Stimulated activated naive CD8-positive, alpha-beta T cell treated with anti-CD3 and anti-CD28 coated beads, Interleukin-15, Interleukin-2, amounts not matched to agents 100 ng/mL and 50 ng/mL, for 24 hours (primary cell): ENCODE measurements around the gene CDH11.

ENCODE experiments used
- H3K27ac Mint-ChIP-seq: one replicate; pipeline ENCODE4 v1.8.0; 2021; ENCODE audit warnings: mild to moderate bottlenecking, mixed read lengths
- H3K27me3 Mint-ChIP-seq: one replicate; pipeline ENCODE4 v1.8.0; 2021; ENCODE audit warnings: mixed read lengths
- H3K36me3 Mint-ChIP-seq: one replicate; pipeline ENCODE4 v1.8.0; 2021; ENCODE audit warnings: low read depth, mixed read lengths
- H3K4me1 Mint-ChIP-seq: one replicate; pipeline ENCODE4 v1.8.0; 2021; ENCODE audit warnings: low read depth, mixed read lengths
- H3K4me3 Mint-ChIP-seq: one replicate; pipeline ENCODE4 v1.8.0; 2021; ENCODE audit warnings: mild to moderate bottlenecking, mixed read lengths
- H3K9me3 Mint-ChIP-seq: one replicate; pipeline ENCODE4 v1.8.0; 2021; ENCODE audit warnings: mixed read lengths

The CDH11 gene

GRCh38 chr16:64974381-64974780, 147.5 kb downstream of the CDH11 start:
- no peaks in the 10 kb centered on the region for H3K36me3 Mint-ChIP-seq
- peaks cover 15% of the 10 kb centered on the region for H3K9me3 Mint-ChIP-seq
- no peaks in the 10 kb centered on the region for H3K4me1 Mint-ChIP-seq
- H3K27ac Mint-ChIP-seq: no peak overlapping the region
- H3K4me3 Mint-ChIP-seq: no peak overlapping the region
- no peaks in the 10 kb centered on the region for H3K27me3 Mint-ChIP-seq

GRCh38 chr16:64973171-64973570, 148.7 kb downstream of the CDH11 start:
- H3K4me1 Mint-ChIP-seq: no peaks in the 10 kb centered on the region
- H3K36me3 Mint-ChIP-seq: no peaks in the 10 kb centered on the region
- peaks cover 15% of the 10 kb centered on the region for H3K9me3 Mint-ChIP-seq
- no peaks in the 10 kb centered on the region for H3K27me3 Mint-ChIP-seq
- no peak overlapping the region for H3K4me3 Mint-ChIP-seq
- H3K27ac Mint-ChIP-seq: no peak overlapping the region

GRCh38 chr16:64971171-64971570, 150.7 kb downstream of the CDH11 start:
- Mint-ChIP-seq H3K36me3 (no peaks in the 10 kb centered on the region), H3K27ac (no peak overlapping the region), H3K9me3 (peaks cover 7% of the 10 kb centered on the region), H3K27me3 (no peaks in the 10 kb centered on the region), H3K4me1 (no peaks in the 10 kb centered on the region), H3K4me3 (no peak overlapping the region)

GRCh38 chr16:64969221-64969620, 152.6 kb downstream of the CDH11 start:
- no peaks in the 10 kb centered on the region for H3K4me1 Mint-ChIP-seq
- H3K9me3 Mint-ChIP-seq: no peaks in the 10 kb centered on the region
- no peak overlapping the region for H3K27ac Mint-ChIP-seq
- no peak overlapping the region for H3K4me3 Mint-ChIP-seq
- H3K36me3 Mint-ChIP-seq: no peaks in the 10 kb centered on the region
- no peaks in the 10 kb centered on the region for H3K27me3 Mint-ChIP-seq

- Mint-ChIP-seq H3K4me3 (no peak overlapping the region), H3K9me3 (no peaks in the 10 kb centered on the region), H3K36me3 (no peaks in the 10 kb centered on the region), H3K27me3 (no peaks in the 10 kb centered on the region), H3K4me1 (no peaks in the 10 kb centered on the region), H3K27ac (no peak overlapping the region)
Observed at GRCh38 chr16:64968539-64968938, 153.3 kb downstream of the CDH11 start.

- Mint-ChIP-seq H3K27ac (no peak overlapping the region), H3K27me3 (no peaks in the 10 kb centered on the region), H3K4me3 (no peak overlapping the region), H3K4me1 (no peaks in the 10 kb centered on the region), H3K36me3 (no peaks in the 10 kb centered on the region), H3K9me3 (peaks cover 6% of the 10 kb centered on the region)
Observed at GRCh38 chr16:64964126-64964540, 157.7 kb downstream of the CDH11 start.

- Mint-ChIP-seq H3K4me3 (no peak overlapping the region), H3K36me3 (no peaks in the 10 kb centered on the region), H3K9me3 (peaks cover 10% of the 10 kb centered on the region), H3K27me3 (no peaks in the 10 kb centered on the region), H3K27ac (no peak overlapping the region), H3K4me1 (no peaks in the 10 kb centered on the region)
Observed at GRCh38 chr16:64962786-64963185, 159.1 kb downstream of the CDH11 start.

GRCh38 chr16:64957246-64957645, 164.6 kb downstream of the CDH11 start:
- H3K4me3 Mint-ChIP-seq: no peak overlapping the region
- H3K36me3 Mint-ChIP-seq: no peaks in the 10 kb centered on the region
- no peak overlapping the region for H3K27ac Mint-ChIP-seq
- H3K9me3 Mint-ChIP-seq: peaks cover 6% of the 10 kb centered on the region
- no peaks in the 10 kb centered on the region for H3K4me1 Mint-ChIP-seq
- H3K27me3 Mint-ChIP-seq: no peaks in the 10 kb centered on the region

GRCh38 chr16:64952177-64952576, 169.7 kb downstream of the CDH11 start:
- H3K4me1 Mint-ChIP-seq: no peaks in the 10 kb centered on the region
- H3K4me3 Mint-ChIP-seq: no peak overlapping the region
- peaks cover 13% of the 10 kb centered on the region for H3K9me3 Mint-ChIP-seq
- no peaks in the 10 kb centered on the region for H3K27me3 Mint-ChIP-seq
- no peaks in the 10 kb centered on the region for H3K36me3 Mint-ChIP-seq
- no peak overlapping the region for H3K27ac Mint-ChIP-seq

GRCh38 chr16:64951193-64951592, 170.7 kb downstream of the CDH11 start:
- peaks cover 13% of the 10 kb centered on the region for H3K9me3 Mint-ChIP-seq
- H3K4me3 Mint-ChIP-seq: no peak overlapping the region
- no peaks in the 10 kb centered on the region for H3K4me1 Mint-ChIP-seq
- H3K27ac Mint-ChIP-seq: no peak overlapping the region
- no peaks in the 10 kb centered on the region for H3K36me3 Mint-ChIP-seq
- H3K27me3 Mint-ChIP-seq: no peaks in the 10 kb centered on the region

GRCh38 chr16:64950731-64951130, 171.1 kb downstream of the CDH11 start:
- no peak overlapping the region for H3K27ac Mint-ChIP-seq
- no peaks in the 10 kb centered on the region for H3K36me3 Mint-ChIP-seq
- no peaks in the 10 kb centered on the region for H3K27me3 Mint-ChIP-seq
- H3K9me3 Mint-ChIP-seq: peaks cover 17% of the 10 kb centered on the region
- H3K4me3 Mint-ChIP-seq: no peak overlapping the region
- H3K4me1 Mint-ChIP-seq: no peaks in the 10 kb centered on the region

GRCh38 chr16:64950262-64950661, 171.6 kb downstream of the CDH11 start:
- Mint-ChIP-seq H3K36me3 (no peaks in the 10 kb centered on the region), H3K4me1 (no peaks in the 10 kb centered on the region), H3K27me3 (no peaks in the 10 kb centered on the region), H3K9me3 (peaks cover 17% of the 10 kb centered on the region), H3K27ac (no peak overlapping the region), H3K4me3 (no peak overlapping the region)

GRCh38 chr16:64948056-64948455, 173.8 kb downstream of the CDH11 start:
- Mint-ChIP-seq H3K4me3 (no peak overlapping the region), H3K27me3 (no peaks in the 10 kb centered on the region), H3K9me3 (peaks cover 25% of the 10 kb centered on the region), H3K27ac (no peak overlapping the region), H3K36me3 (no peaks in the 10 kb centered on the region), H3K4me1 (no peaks in the 10 kb centered on the region)

GRCh38 chr16:64947651-64948050, 174.2 kb downstream of the CDH11 start:
- Mint-ChIP-seq H3K27ac (no peak overlapping the region), H3K9me3 (peaks cover 25% of the 10 kb centered on the region), H3K4me3 (no peak overlapping the region), H3K4me1 (no peaks in the 10 kb centered on the region), H3K27me3 (no peaks in the 10 kb centered on the region), H3K36me3 (no peaks in the 10 kb centered on the region)

- H3K9me3 Mint-ChIP-seq: peaks cover 14% of the 10 kb centered on the region
- no peaks in the 10 kb centered on the region for H3K4me1 Mint-ChIP-seq
- no peak overlapping the region for H3K4me3 Mint-ChIP-seq
- H3K27me3 Mint-ChIP-seq: no peaks in the 10 kb centered on the region
- no peak overlapping the region for H3K27ac Mint-ChIP-seq
- H3K36me3 Mint-ChIP-seq: no peaks in the 10 kb centered on the region
Observed at GRCh38 chr16:64933885-64934284, 188.0 kb downstream of the CDH11 start.

- no peaks in the 10 kb centered on the region for H3K36me3 Mint-ChIP-seq
- H3K4me3 Mint-ChIP-seq: no peak overlapping the region
- no peaks in the 10 kb centered on the region for H3K27me3 Mint-ChIP-seq
- no peak overlapping the region for H3K27ac Mint-ChIP-seq
- peaks cover 37% of the 10 kb centered on the region for H3K9me3 Mint-ChIP-seq
- H3K4me1 Mint-ChIP-seq: no peaks in the 10 kb centered on the region
Observed at GRCh38 chr16:64926476-64926875, 195.4 kb downstream of the CDH11 start.
